ENCODE measurements around the gene ASB5. TPM values are rescaled to one million over a fixed set of nuclear protein-coding genes. Genes with fewer than 3 reads are reported as not detected.

ASB5 gene
- 0.38 and 0.63 TPM in 2 replicates for polyA plus RNA-seq (2011; rRNA removed)
- polyA minus RNA-seq (2011; rRNA and poly(A)+ RNA removed), result 0.56 and 2.4 TPM in 2 replicates

GRCh38 chr4:176268963-176269362 is at the start of gene ASB5:
TSS of gene ASB5 (minus strand) at chr4:176269222. CDS start at chr4:176269108, 114 bp downstream.
- no peaks in the 10 kb centered on the region for H3K9me3 ChIP-seq (ENCODE audit: control insufficient read depth, insufficient read depth, low read length)
- POLR2A ChIA-PET, result interaction anchor here (2.1 kb wide), 1 partner anchor 9 kb away, joined by 9 read pairs; no protein-coding TSS in a partner anchor
- CTCF ChIA-PET, result no interaction called here
- DNase-seq (ENCODE audit: low read depth, low spot score), result no peak
- no peak within 1 kb of the TSS for H3K27ac ChIP-seq (ENCODE audit: low read depth, low read length)
- no peaks in the 10 kb centered on the region for H3K27me3 ChIP-seq (ENCODE audit: control insufficient read depth, insufficient read depth, low read length)
- H3K4me3 ChIP-seq (ENCODE audit: low read depth, low read length), result no peak within 1 kb of the TSS
- TF ChIP-seq, protein P1, sequence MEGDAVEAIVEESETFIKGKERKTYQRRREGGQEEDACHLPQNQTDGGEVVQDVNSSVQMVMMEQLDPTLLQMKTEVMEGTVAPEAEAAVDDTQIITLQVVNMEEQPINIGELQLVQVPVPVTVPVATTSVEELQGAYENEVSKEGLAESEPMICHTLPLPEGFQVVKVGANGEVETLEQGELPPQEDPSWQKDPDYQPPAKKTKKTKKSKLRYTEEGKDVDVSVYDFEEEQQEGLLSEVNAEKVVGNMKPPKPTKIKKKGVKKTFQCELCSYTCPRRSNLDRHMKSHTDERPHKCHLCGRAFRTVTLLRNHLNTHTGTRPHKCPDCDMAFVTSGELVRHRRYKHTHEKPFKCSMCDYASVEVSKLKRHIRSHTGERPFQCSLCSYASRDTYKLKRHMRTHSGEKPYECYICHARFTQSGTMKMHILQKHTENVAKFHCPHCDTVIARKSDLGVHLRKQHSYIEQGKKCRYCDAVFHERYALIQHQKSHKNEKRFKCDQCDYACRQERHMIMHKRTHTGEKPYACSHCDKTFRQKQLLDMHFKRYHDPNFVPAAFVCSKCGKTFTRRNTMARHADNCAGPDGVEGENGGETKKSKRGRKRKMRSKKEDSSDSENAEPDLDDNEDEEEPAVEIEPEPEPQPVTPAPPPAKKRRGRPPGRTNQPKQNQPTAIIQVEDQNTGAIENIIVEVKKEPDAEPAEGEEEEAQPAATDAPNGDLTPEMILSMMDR (IDR thresholded peaks at IDR 0.05; ENCODE audit: low read depth, low read length), result no peak

DNA sequence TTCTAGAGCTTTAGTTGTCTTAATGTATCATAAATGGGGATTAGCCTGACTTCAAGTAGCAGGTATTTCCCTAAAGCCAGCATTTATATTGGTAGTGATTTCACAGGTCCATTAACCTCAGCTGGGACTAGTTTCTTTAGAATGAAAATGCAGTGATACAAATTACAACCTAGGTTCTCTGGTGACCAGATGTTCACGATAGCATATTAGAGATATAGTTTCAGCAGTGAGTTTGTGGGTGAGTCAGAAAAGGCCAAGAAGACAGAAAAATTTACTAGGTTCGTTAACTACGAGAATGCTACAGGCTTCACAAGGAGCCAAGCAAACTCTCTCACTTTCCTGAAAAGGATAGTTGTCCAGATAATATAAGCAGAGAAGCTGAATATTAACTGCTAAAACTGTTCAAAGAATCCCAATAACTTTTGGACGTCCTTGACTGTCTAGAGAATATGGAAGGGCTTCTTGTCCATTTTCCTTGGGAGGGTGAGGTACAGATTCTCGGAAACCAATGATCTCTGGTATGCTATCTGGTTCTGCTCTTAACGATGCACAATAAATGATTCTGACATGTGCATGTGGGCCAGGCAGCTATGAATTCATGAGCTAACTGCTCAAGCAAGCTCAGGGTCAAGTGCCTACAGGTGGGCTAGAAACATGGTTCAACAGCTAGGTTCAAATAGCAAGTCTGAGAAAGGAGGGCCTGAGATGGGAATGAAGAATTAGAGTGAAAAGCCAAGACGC is 44.7 kb upstream of the ASB5 start:
- TF ChIP-seq, protein P1 (IDR thresholded peaks at IDR 0.05; ENCODE audit: low read depth, low read length), result no peak
- Histone ChIP-seq H3K27me3 (ENCODE audit: control insufficient read depth, insufficient read depth, low read length) (no peaks in the 10 kb centered on the region), H3K9me3 (ENCODE audit: control insufficient read depth, insufficient read depth, low read length) (no peaks in the 10 kb centered on the region), H3K27ac (ENCODE audit: low read depth, low read length) (no peak overlapping the region), H3K4me3 (ENCODE audit: low read depth, low read length) (no peak overlapping the region)
- ChIA-PET CTCF (no interaction called here), POLR2A (no interaction called here)
- DNase-seq (ENCODE audit: low read depth, low spot score), result no peak

GRCh38 chr4:176309772-176310171 is 40.8 kb upstream of the ASB5 start:
- Histone ChIP-seq H3K4me3 (ENCODE audit: low read depth, low read length) (no peak overlapping the region), H3K9me3 (ENCODE audit: control insufficient read depth, insufficient read depth, low read length) (no peaks in the 10 kb centered on the region), H3K27me3 (ENCODE audit: control insufficient read depth, insufficient read depth, low read length) (no peaks in the 10 kb centered on the region), H3K27ac (ENCODE audit: low read depth, low read length) (no peak overlapping the region)
- POLR2A ChIA-PET, result no interaction called here
- TF ChIP-seq, protein P1 (IDR thresholded peaks at IDR 0.05; ENCODE audit: low read depth, low read length), result no peak
- no peak for DNase-seq (ENCODE audit: low read depth, low spot score)
- CTCF ChIA-PET, result no interaction called here

DNA sequence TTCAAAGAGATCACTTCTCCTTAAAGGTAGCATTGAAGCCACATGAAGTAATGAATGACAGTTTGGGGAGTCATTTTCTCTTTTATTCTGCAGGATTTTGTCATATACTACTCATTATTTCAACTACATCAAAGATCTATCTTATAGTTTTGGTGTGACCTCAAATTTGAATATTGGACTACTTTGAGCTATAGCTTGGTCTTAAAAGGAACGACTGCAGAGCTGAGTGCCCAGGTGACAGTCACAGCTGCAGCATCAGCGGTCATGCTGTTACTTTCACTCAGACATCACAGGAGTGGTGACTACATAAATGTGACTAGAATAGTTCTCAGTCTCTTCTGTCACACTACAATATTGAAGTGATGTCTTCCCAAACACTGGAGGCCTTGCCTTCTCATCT is 40.0 kb upstream of the ASB5 start:
- H3K4me3 ChIP-seq (ENCODE audit: low read depth, low read length), result no peak overlapping the region
- no peaks in the 10 kb centered on the region for H3K9me3 ChIP-seq (ENCODE audit: control insufficient read depth, insufficient read depth, low read length)
- ChIA-PET POLR2A (no interaction called here), CTCF (no interaction called here)
- DNase-seq (ENCODE audit: low read depth, low spot score), result no peak
- H3K27me3 ChIP-seq (ENCODE audit: control insufficient read depth, insufficient read depth, low read length), result no peaks in the 10 kb centered on the region
- TF ChIP-seq, protein P1 (IDR thresholded peaks at IDR 0.05; ENCODE audit: low read depth, low read length), result no peak
- no peak overlapping the region for H3K27ac ChIP-seq (ENCODE audit: low read depth, low read length)

- no peak overlapping the region for H3K27ac ChIP-seq (ENCODE audit: low read depth, low read length)
- no peaks in the 10 kb centered on the region for H3K27me3 ChIP-seq (ENCODE audit: control insufficient read depth, insufficient read depth, low read length)
These were observed 39.4 kb upstream of the ASB5 start for GRCh38 chr4:176308441-176308840.

More at GRCh38 chr4:176308441-176308840, 39.4 kb upstream of the ASB5 start:
- TF ChIP-seq, protein P1 (IDR thresholded peaks at IDR 0.05; ENCODE audit: low read depth, low read length), result no peak
- ChIA-PET POLR2A (no interaction called here), CTCF (no interaction called here)
- Histone ChIP-seq H3K4me3 (ENCODE audit: low read depth, low read length) (no peak overlapping the region), H3K9me3 (ENCODE audit: control insufficient read depth, insufficient read depth, low read length) (no peaks in the 10 kb centered on the region)
- DNase-seq (ENCODE audit: low read depth, low spot score), result no peak
